ENCODE measurements around the gene GPC5. TPM values are rescaled to one million over a fixed set of nuclear protein-coding genes. Genes with fewer than 3 reads are reported as not detected.

The GPC5 gene
- total and polyA plus RNA-seq, 9 of the 15 experiments (the other 6 are each of a cell fraction or from before 2014, with no cell fraction given) = 0.18 to 0.27 TPM; not detected in 7

DNA sequence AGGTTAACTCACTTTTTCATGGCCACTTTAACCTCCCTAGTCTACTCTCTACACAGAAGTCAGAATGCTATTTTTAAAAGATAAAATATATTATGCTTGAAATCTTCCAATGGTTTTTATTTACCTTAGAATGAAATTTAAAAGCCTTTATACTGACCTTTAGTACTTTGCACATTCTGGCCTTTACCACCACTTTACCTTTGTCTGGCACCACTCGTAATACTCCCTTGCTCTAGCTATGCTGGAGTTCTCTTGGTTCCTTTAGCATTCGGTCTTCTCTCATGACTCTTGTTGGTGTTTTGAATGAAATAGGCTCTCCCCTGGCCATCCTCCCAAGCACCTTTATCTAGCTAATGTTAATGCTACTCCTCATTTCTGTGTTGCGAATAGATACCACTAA lies 310.8 kb downstream of the GPC5 start:
- Histone ChIP-seq H3K4me3 (no peak overlapping the region), H3K4me1 (replicated peaks in 1 of 2; ENCODE audit: control insufficient read depth in 2 of 2, insufficient read depth in 2 of 2, low read length in 2 of 2) (no peaks in the 10 kb centered on the region), H3K9me1 (ENCODE audit: control insufficient read depth, insufficient read depth, low read length) (no peaks in the 10 kb centered on the region), H3K4me2 (ENCODE audit: insufficient read depth, low read length) (no peak overlapping the region), H2AFZ (ENCODE audit: low read depth, low read length) (no peak overlapping the region), H3K36me3 (ENCODE audit: control insufficient read depth, insufficient read depth, low read length) (no peaks in the 10 kb centered on the region), H3K79me2 (ENCODE audit: control insufficient read depth, insufficient read depth, low read length) (no peaks in the 10 kb centered on the region), H3K9me3 (replicated peaks; ENCODE audit: control insufficient read depth, insufficient read depth, low read depth, low read length) (no peaks in the 10 kb centered on the region), H4K20me1 (replicated peaks; ENCODE audit: control insufficient read depth, insufficient read depth, low read length) (no peaks in the 10 kb centered on the region), H3K9ac (ENCODE audit: insufficient read depth in 1 of 2, low read depth in 2 of 2, low read length in 2 of 2) (no peak overlapping the region), H3K27me3 (ENCODE audit: control insufficient read depth in 2 of 2, insufficient read depth in 2 of 2, low read length in 2 of 2) (no peaks in the 10 kb centered on the region), H3K27ac (ENCODE audit: extremely low read depth, low read depth, low read length) (no peak overlapping the region)
- no peak for DNase-seq (ENCODE audit: extremely low read depth in 1 of 4, low spot score in 3 of 4)
- CTCF ChIA-PET (ENCODE audit: low intra/inter-chr PET ratio) = no interaction called here
- in situ Hi-C loops (cut with MboI) (no loop called here), intact Hi-C loops (cut with micrococcal nuclease) (loop anchor here (5.0 kb wide), 1 partner anchor 58 kb away; no protein-coding TSS in a partner anchor)
- under 1% methylated on average over 3 of the region's 3 CpGs for WGBS (ENCODE audit: insufficient coverage, low coverage, missing lambda C conversion rate)
- no peak for FAIRE-seq
- POLR2A ChIA-PET = no interaction called here
- ATAC-seq = no peak
- BruUV-seq (replicated peaks) = no TSS peak
- TF ChIP-seq POLR2H (tag; IDR thresholded peaks at IDR 0.05; ENCODE audit: low read depth) (no peak), CHAMP1 (IDR thresholded peaks at IDR 0.05) (no peak), CHD1 (IDR thresholded peaks at IDR 0.05; ENCODE audit: low read length) (no peak), ESRRA (IDR thresholded peaks at IDR 0.05; ENCODE audit: borderline replicate concordance, low read depth) (no peak), KDM2B (CRISPR knock-in tag; IDR thresholded peaks at IDR 0.05) (0 out of 2 replicates have a peak, but pooled peaks have one; percentile 29), ZBTB33 (CRISPR knock-in tag; IDR thresholded peaks at IDR 0.05) (no peak), SRF (CRISPR knock-in tag; IDR thresholded peaks at IDR 0.05) (no peak), DNMT1 (IDR thresholded peaks at IDR 0.05) (no peak), ZNF764 (CRISPR knock-in tag; IDR thresholded peaks at IDR 0.05; ENCODE audit: low read depth) (no peak), ETV6 (IDR thresholded peaks at IDR 0.05; ENCODE audit: borderline replicate concordance in 1 of 2, low read depth in 2 of 2, low read length in 1 of 2) (no peak), ETV6 (CRISPR knock-in tag; IDR thresholded peaks at IDR 0.05; ENCODE audit: borderline replicate concordance) (no peak)
- TF ChIP-seq, protein P1, sequence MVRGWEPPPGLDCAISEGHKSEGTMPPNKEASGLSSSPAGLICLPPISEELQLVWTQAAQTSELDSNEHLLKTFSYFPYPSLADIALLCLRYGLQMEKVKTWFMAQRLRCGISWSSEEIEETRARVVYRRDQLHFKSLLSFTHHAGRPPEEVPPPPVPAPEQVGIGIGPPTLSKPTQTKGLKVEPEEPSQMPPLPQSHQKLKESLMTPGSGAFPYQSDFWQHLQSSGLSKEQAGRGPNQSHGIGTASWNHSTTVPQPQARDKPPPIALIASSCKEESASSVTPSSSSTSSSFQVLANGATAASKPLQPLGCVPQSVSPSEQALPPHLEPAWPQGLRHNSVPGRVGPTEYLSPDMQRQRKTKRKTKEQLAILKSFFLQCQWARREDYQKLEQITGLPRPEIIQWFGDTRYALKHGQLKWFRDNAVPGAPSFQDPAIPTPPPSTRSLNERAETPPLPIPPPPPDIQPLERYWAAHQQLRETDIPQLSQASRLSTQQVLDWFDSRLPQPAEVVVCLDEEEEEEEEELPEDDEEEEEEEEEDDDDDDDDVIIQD (CRISPR knock-in tag; IDR thresholded peaks at IDR 0.05) = no peak
- TF ChIP-seq, protein P2, sequence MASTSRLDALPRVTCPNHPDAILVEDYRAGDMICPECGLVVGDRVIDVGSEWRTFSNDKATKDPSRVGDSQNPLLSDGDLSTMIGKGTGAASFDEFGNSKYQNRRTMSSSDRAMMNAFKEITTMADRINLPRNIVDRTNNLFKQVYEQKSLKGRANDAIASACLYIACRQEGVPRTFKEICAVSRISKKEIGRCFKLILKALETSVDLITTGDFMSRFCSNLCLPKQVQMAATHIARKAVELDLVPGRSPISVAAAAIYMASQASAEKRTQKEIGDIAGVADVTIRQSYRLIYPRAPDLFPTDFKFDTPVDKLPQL (IDR thresholded peaks at IDR 0.05; ENCODE audit: extremely low read depth, insufficient read length) = no peak
- TF ChIP-seq, protein P3, sequence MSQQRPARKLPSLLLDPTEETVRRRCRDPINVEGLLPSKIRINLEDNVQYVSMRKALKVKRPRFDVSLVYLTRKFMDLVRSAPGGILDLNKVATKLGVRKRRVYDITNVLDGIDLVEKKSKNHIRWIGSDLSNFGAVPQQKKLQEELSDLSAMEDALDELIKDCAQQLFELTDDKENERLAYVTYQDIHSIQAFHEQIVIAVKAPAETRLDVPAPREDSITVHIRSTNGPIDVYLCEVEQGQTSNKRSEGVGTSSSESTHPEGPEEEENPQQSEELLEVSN (IDR thresholded peaks at IDR 0.05; ENCODE audit: borderline replicate concordance in 1 of 2, extremely low read depth in 1 of 2, insufficient read depth in 1 of 2, insufficient read length in 1 of 2, low read depth in 1 of 2, low read length in 1 of 2, poor library complexity in 1 of 2, severe bottlenecking in 1 of 2) = no peak
